ENCODE data around the gene ENTPD1. TPM values are rescaled to one million over a fixed set of nuclear protein-coding genes. Genes with fewer than 3 reads are reported as not detected.

Gene ENTPD1
- total RNA-seq, 1 experiment from 2014 or later, result 0.37 TPM

GRCh38 chr10:95837356-95837776 is 81.4 kb downstream of the ENTPD1 start:
- CTCF ChIA-PET, result interaction anchor here (1.6 to 2.0 kb wide), 2 partner anchors 144 kb away, joined by 4 to 10 read pairs; partner anchors contain the start of gene TCTN3
- Histone ChIP-seq H3K9me2 (ENCODE audit: insufficient read depth) (no peaks in the 10 kb centered on the region), H3K36me3 (ENCODE audit: control insufficient read depth in 1 of 2, insufficient read depth in 2 of 2, low read length in 2 of 2) (no peaks in the 10 kb centered on the region), H3K4me3 (replicated peaks in 1 of 2; ENCODE audit: low read depth in 1 of 2, low read length in 2 of 2) (no peak overlapping the region), H3K27me3 (ENCODE audit: insufficient read depth, low read length) (no peaks in the 10 kb centered on the region), H3K27ac (ENCODE audit: low read depth, low read length) (no peak overlapping the region), H3K4me2 (ENCODE audit: low read length) (no peak overlapping the region), H4K20me1 (ENCODE audit: insufficient read depth) (no peaks in the 10 kb centered on the region), H3K9me3 (ENCODE audit: control insufficient read depth in 1 of 2, insufficient read depth in 1 of 2, low read depth in 1 of 2, low read length in 2 of 2) (no peaks in the 10 kb centered on the region), H3K4me1 (ENCODE audit: control insufficient read depth in 1 of 2, insufficient read depth in 2 of 2, low read length in 2 of 2) (no peaks in the 10 kb centered on the region), H2AFZ (ENCODE audit: low read depth, low read length, poor library complexity, severe bottlenecking) (no peak overlapping the region), H3K9ac (ENCODE audit: low read length) (no peak overlapping the region), H3K79me2 (ENCODE audit: insufficient read depth, low read length) (no peaks in the 10 kb centered on the region)
- no TSS peak for BruUV-seq (replicated peaks)
- no peak for TF ChIP-seq POLR2AphosphoS5 (IDR thresholded peaks at IDR 0.05; ENCODE audit: low read depth, low read length)
- no peak for TF ChIP-seq MAX (IDR thresholded peaks at IDR 0.05)
- TF ChIP-seq EZH2phosphoT487 (IDR thresholded peaks at IDR 0.05; ENCODE audit: borderline replicate concordance), result no peak
- TF ChIP-seq CTCF (IDR thresholded peaks at IDR 0.05 in 2 of 3, conservative IDR thresholded peaks at IDR 0.05 in 1 of 3; ENCODE audit: borderline replicate concordance in 1 of 3, insufficient read depth in 1 of 3, low read depth in 2 of 3, low read length in 2 of 3), result no peak
- TF ChIP-seq ZBTB33 (IDR thresholded peaks at IDR 0.05; ENCODE audit: extremely low read depth, insufficient replicate concordance, low read length), result no peak
- TF ChIP-seq SP1 (IDR thresholded peaks at IDR 0.05; ENCODE audit: low read depth), result no peak
- no peak for TF ChIP-seq RAD21 (IDR thresholded peaks at IDR 0.05; ENCODE audit: low read depth)
- TF ChIP-seq REST (IDR thresholded peaks at IDR 0.05; ENCODE audit: low read depth), result no peak
- TF ChIP-seq EZH2 (IDR thresholded peaks at IDR 0.05), result no peak
- no peak for DNase-seq (ENCODE audit: low read depth, low spot score)
- RAD21 ChIA-PET (ENCODE audit: low non-redundant PET in 1 of 2, low total read pairs in 2 of 2, uncharacterized antibody in 2 of 2, unreplicated experiment in 2 of 2), result no interaction called here
- no peak for ATAC-seq
- intact Hi-C loops (cut with micrococcal nuclease), result no loop called here
- POLR2A ChIA-PET, result no interaction called here
